Osteoblast (primary cell): Measurements from ENCODE around the gene LRP2. TPM values are rescaled to one million over a fixed set of nuclear protein-coding genes. Genes with fewer than 3 reads are reported as not detected.
"Not testable (repeated sequence)": the region's sequence is repeated elsewhere in the genome, so short reads cannot be mapped to it uniquely, and the experiment has no call there.

Experiments
- DNase-seq: peaks from one replicate; pipeline ENCODE4 v3.0.0; 2011; ENCODE audit warnings: low spot score, mixed read lengths; ENCODE audit not compliant: insufficient read length; ENCODE audit errors: missing footprints
- H2AFZ ChIP-seq: 2 replicates; pipeline ENCODE4 v1.6.0; 2011; ENCODE audit warnings: mild to moderate bottlenecking, low read length
- H3K27ac ChIP-seq: 2 replicates; pipeline ENCODE4 v1.5.1; 2011; ENCODE audit warnings: mild to moderate bottlenecking, low read depth, low read length, moderate library complexity
- H3K27me3 ChIP-seq: 2 replicates; pipeline ENCODE4 v1.6.0; 2012; ENCODE audit warnings: mild to moderate bottlenecking, control low read depth, inconsistent platforms, low read length, moderate library complexity; ENCODE audit not compliant: insufficient read depth
- H3K36me3 ChIP-seq: 2 replicates; pipeline ENCODE4 v1.5.1; 2011; ENCODE audit warnings: mild to moderate bottlenecking, low read length, control low read depth, moderate library complexity; ENCODE audit not compliant: insufficient read depth
- H3K4me1 ChIP-seq: 2 replicates; pipeline ENCODE4 v1.5.1; 2011; ENCODE audit warnings: mild to moderate bottlenecking, low read length, control low read depth, moderate library complexity; ENCODE audit not compliant: insufficient read depth
- H3K4me2 ChIP-seq: 2 replicates; pipeline ENCODE4 v1.6.0; 2011; ENCODE audit warnings: mild to moderate bottlenecking, low read length; ENCODE audit not compliant: insufficient read depth
- H3K4me3 ChIP-seq: fragments of 200-600 bp; sonication (generic); 3 replicates; pipeline ENCODE4 v1.5.1; 2012; ENCODE audit warnings: mild to moderate bottlenecking, low read length, inconsistent platforms; ENCODE audit not compliant: insufficient read depth
- H3K79me2 ChIP-seq: 2 replicates; pipeline ENCODE4 v1.6.0; 2012; ENCODE audit warnings: mild to moderate bottlenecking, low read length, control low read depth, inconsistent platforms; ENCODE audit not compliant: insufficient read depth
- H3K9me3 ChIP-seq: 2 replicates; pipeline ENCODE4 v1.5.1; 2011; ENCODE audit warnings: low read depth, low read length, control low read depth
- H4K20me1 ChIP-seq: 2 replicates; pipeline ENCODE4 v1.6.0; 2012; ENCODE audit warnings: mild to moderate bottlenecking, low read length, control low read depth; ENCODE audit not compliant: insufficient read depth
- CTCF ChIP-seq: IDR thresholded peaks from 2 replicates; pipeline ENCODE4 v1.5.1; 2011; ENCODE audit warnings: mild to moderate bottlenecking, low read depth, low read length, moderate library complexity; ENCODE audit errors: extremely low read depth
- total RNA-seq: library from RNA; depleted of rRNA; stranded (reverse); fragments of >200 nt; gene quantifications from 2 replicates; pipeline ENCODE4 v1.2.3, GENCODE V29; 2012

LRP2 gene
- not detected in 2 replicates for total RNA-seq

- Histone ChIP-seq H3K9me3 (no peaks in the 10 kb centered on the region), H3K36me3 (no peaks in the 10 kb centered on the region), H3K79me2 (no peaks in the 10 kb centered on the region), H3K4me1 (peaks cover 22% of the 10 kb centered on the region), H3K4me3 (peak within 1 kb of the TSS; percentile 63), H3K27me3 (peaks cover 51% of the 10 kb centered on the region), H3K27ac (no peak within 1 kb of the TSS), H4K20me1 (no peaks in the 10 kb centered on the region), H2AFZ (peak within 1 kb of the TSS; percentile 35), H3K4me2 (peak within 1 kb of the TSS; percentile 86)
- peak; percentile 89 for DNase-seq
- no peak for TF ChIP-seq CTCF
Observed at GRCh38 chr2:169362118-169362893, at the start of gene LRP2. LRP2 (minus strand) TSS chr2:169362534; CDS start chr2:169362399, 135 bp downstream.

GRCh38 chr2:169406891-169407290 is 44.6 kb upstream of the LRP2 start:
- TF ChIP-seq CTCF: no peak
- H3K36me3 ChIP-seq: no peaks in the 10 kb centered on the region
- no peaks in the 10 kb centered on the region for H4K20me1 ChIP-seq
- H3K4me3 ChIP-seq: no peak overlapping the region
- no peaks in the 10 kb centered on the region for H3K9me3 ChIP-seq
- no peak for DNase-seq
- no peak overlapping the region for H2AFZ ChIP-seq
- H3K4me2 ChIP-seq: no peak overlapping the region
- no peaks in the 10 kb centered on the region for H3K79me2 ChIP-seq
- H3K27me3 ChIP-seq: no peaks in the 10 kb centered on the region
- no peaks in the 10 kb centered on the region for H3K4me1 ChIP-seq
- no peak overlapping the region for H3K27ac ChIP-seq

GRCh38 chr2:169399491-169399890 is 37.2 kb upstream of the LRP2 start:
- not testable (repeated sequence) for DNase-seq, H3K4me3 ChIP-seq, H3K27ac ChIP-seq, H2AFZ ChIP-seq, H3K4me2 ChIP-seq, H4K20me1 ChIP-seq, H3K4me1 ChIP-seq, H3K9me3 ChIP-seq, H3K36me3 ChIP-seq, H3K27me3 ChIP-seq, H3K79me2 ChIP-seq

- no peaks in the 10 kb centered on the region for H3K4me1 ChIP-seq
- DNase-seq: no peak
- H3K4me3 ChIP-seq: no peak overlapping the region
- no peaks in the 10 kb centered on the region for H4K20me1 ChIP-seq
- TF ChIP-seq CTCF: peak; percentile 19
- peaks cover 2% of the 10 kb centered on the region for H3K27me3 ChIP-seq
- no peak overlapping the region for H2AFZ ChIP-seq
- H3K79me2 ChIP-seq: no peaks in the 10 kb centered on the region
- H3K27ac ChIP-seq: no peak overlapping the region
- no peaks in the 10 kb centered on the region for H3K36me3 ChIP-seq
- H3K9me3 ChIP-seq: no peaks in the 10 kb centered on the region
- no peak overlapping the region for H3K4me2 ChIP-seq
Observed at GRCh38 chr2:169397697-169398096, 35.4 kb upstream of the LRP2 start.
